Astrocyte (in vitro differentiated cells and primary cell): ENCODE measurements around the gene FAAP100.

Experiments
- EZH2 ChIP-seq: IDR thresholded peaks from 2 replicates; pipeline ENCODE4 v1.6.1; 2012; ENCODE audit warnings: mild to moderate bottlenecking, low read length, inconsistent platforms; ENCODE audit not compliant: insufficient read depth
- TF ChIP-seq, protein P1 (sequence below): IDR thresholded peaks from 2 replicates; pipeline ENCODE4 v1.5.1; 2011; ENCODE audit warnings: low read depth, mild to moderate bottlenecking, inconsistent platforms, low read length, moderate library complexity; ENCODE audit not compliant: insufficient read depth

DNA sequence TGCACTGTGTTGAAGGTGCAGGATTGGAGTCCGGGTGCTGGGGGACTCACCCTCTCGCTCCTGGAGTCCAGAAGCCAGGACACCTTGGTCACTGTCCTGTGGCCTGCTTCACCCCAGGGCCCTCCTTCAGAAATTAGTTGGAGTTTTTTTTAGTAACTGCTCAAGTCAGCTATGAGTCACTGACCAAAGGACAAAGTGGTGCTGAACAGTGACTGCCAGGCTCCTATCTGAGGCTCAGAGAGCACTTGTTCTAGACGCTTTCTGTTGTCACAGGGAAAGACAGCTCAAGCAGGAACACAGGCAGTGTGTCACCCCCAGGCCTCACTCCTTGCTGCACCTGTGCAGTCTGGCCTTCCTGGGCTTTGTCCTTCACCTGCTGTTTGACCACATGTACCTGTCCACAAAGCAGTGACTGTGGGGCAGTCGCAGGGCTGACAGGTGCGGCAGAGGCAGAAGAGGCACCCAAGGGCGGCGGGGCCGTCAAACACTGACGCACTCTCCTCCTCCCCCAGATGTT is 4.1 kb upstream of the FAAP100 start:
- TF ChIP-seq EZH2: no peak
- TF ChIP-seq, protein P1, sequence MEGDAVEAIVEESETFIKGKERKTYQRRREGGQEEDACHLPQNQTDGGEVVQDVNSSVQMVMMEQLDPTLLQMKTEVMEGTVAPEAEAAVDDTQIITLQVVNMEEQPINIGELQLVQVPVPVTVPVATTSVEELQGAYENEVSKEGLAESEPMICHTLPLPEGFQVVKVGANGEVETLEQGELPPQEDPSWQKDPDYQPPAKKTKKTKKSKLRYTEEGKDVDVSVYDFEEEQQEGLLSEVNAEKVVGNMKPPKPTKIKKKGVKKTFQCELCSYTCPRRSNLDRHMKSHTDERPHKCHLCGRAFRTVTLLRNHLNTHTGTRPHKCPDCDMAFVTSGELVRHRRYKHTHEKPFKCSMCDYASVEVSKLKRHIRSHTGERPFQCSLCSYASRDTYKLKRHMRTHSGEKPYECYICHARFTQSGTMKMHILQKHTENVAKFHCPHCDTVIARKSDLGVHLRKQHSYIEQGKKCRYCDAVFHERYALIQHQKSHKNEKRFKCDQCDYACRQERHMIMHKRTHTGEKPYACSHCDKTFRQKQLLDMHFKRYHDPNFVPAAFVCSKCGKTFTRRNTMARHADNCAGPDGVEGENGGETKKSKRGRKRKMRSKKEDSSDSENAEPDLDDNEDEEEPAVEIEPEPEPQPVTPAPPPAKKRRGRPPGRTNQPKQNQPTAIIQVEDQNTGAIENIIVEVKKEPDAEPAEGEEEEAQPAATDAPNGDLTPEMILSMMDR: no peak
